A204.1 (cell line): ENCODE results near the gene STK32C.
"Not testable (repeated sequence)": the region's sequence is repeated elsewhere in the genome, so short reads cannot be mapped to it uniquely, and the experiment has no call there.

Experiments
- FAIRE-seq: peaks from 2 replicates; lab custom pipeline; 2012; peaks lifted over from hg19 to GRCh38; lab: Jason Lieb, UNC

STK32C gene

DNA sequence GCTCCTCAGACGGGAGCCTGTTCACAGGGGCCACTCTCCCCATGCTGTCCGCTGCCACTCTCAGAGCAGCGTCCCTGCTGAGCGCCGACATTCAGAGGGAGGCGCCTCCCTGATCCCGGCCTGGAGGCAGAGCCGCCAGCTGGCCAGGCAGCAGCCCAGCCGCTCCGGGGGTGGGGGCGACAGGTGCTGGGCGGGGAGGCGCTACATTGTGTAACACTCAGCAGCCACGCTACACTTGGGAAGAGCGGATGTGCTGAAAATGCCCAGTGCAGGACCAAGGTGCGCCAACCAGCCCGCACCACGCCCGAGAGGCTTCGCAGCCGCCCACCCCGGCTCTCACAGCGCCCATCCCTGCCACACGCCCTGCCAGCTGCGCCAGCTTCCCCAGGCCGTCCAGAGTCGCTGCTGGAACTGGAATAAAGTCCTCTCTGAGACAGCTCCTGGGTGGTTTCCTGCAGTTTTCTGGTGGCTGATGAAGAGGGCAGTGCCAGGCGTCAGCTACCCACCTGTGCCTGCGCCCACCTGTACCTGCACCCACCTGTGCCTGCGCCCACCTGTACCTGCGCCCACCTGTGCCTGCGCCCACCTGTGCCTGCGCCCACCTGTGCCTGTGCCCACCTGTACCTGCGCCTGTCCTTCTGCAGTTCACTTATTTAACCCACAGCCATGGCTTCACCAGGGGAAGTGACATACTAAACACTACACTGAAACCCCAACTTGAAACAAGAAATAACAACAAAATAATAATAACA, 25.7 kb downstream of the STK32C start:
- FAIRE-seq = no peak

DNA sequence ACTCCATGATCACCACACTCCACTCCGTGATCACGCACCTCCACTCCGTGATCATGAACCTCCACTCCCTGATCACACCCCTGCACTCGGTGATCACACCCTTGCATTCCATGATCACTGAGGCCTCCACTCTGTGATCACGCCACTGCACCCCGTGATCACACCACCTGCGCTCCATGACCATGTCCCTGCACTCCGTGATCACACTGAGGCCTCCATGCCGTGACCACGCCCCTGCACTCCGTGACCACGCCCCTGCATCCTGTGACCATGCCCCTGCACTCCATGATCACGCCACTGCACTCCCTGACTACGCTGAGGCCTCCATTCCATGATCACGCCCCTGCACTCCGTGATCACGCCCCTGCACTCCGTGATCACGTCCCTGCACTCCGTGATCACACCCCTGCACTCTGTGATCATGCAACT, 27.1 kb downstream of the STK32C start:
- no peak for FAIRE-seq

DNA sequence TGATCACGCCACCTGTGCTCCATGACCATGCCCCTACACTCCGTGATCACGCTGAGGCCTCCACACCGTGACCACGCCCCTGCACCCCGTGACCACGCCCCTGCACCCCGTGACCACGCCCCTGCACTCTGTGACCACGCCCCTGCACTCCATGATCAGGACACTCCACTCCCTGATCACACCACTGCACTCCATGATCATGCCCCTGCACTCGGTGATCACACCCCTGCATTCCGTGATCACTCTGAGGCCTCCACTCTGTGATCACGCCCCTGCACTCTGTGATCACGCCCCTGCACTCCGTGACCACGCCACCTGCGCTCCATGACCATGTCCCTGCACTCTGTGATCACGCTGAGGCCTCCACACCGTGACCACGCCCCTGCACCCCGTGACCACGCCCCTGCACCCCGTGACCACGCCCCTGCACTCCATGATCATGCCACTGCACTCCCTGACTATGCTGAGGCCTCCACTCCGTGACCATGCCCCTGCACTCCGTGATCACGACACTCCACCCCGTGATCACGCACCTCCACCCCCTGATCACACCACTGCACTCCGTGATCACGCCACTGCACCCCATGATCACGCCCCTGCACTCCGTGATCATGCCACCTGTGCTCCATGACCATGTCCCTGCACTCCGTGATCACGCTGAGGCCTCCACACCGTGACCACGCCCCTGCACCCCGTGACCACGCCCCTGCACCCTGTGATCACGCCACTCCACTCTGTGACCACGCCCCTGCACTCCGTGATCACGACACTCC, 27.7 kb downstream of the STK32C start:
- FAIRE-seq = no peak

DNA sequence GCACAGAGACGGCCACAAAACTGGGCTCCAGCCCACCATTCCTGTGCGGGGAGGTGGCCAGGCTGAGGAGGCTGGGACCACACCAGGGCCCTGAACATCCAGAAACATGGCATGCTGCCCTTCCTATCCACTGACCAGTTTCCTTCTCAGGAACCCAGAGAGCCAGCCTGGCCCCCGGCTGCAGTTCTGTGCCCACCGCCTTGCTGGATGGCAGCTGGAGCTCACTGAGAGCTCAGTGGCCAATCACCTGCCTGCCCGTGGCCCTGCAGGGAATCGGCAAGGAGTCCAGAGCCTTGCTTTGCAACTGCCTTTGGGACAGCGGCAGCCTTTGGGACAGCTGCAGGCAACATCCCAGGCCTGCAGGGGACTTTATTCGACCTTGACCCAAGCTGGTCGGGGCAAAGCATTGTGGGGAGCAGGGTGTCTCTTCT, 30.4 kb downstream of the STK32C start:
- no peak for FAIRE-seq

- FAIRE-seq = no peak
Measured at GRCh38 chr10:132276706-132277105, 31.0 kb downstream of the STK32C start.

DNA sequence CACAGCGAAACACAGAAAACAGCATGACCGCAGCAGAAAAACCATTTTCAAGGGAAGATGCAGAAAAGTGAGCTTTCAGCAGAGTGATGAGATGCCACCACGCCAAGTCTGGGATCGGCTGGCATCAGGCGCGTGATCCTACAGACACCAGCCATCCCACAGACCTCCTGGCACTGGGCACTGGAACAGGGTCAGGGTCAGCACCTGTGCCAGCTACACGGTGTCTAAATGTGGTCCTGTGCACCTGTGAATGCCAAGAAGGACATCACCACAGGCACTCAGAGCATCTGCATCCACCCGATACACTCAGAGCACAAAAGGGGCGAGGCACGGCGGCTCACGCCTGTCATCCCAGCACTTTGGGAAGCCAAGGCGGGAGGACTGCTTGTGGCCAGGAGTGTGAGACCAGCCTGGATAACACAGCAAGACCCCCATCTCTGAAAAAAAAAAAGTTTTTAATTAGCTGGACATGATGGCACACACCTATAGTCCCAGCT, 31.5 kb downstream of the STK32C start:
- FAIRE-seq = no peak

DNA sequence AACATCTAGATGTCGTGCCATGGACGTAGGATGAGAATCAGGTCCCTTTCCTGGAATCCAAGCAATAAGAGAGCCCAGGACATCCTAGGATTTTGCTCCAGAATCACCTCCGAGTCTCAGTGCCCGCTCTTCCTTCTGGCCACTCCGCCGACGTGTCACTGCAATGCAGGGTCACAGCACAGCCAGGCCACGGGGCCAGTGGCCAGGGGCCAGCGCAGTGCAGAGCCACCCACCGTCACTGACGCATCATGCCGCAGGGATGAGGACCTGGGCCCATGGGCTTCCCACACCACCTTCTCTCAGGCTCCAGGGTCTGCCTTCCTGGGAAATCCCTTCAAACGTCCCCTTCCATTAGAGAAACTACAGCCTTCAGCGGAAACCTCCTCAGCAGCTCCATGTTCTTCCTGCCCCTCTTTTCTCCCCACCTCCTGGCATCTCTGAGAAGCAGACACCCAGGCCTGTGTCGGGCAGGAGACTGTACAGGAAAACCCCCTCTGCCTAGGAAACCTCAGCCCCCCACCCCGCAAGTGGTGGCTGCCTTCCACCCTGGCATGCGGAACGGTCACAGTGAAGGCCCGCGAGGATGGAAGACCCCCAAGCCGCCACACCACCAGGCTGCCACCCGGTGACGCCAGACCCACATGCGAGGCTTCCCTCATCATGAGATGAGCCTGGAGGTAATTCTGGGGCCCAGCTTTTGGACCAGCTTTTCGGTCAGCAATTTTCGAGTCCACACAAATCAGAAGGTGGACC, 32.1 kb downstream of the STK32C start:
- no peak for FAIRE-seq

- FAIRE-seq = no peak
Measured at GRCh38 chr10:132274986-132275385, 32.8 kb downstream of the STK32C start.

DNA sequence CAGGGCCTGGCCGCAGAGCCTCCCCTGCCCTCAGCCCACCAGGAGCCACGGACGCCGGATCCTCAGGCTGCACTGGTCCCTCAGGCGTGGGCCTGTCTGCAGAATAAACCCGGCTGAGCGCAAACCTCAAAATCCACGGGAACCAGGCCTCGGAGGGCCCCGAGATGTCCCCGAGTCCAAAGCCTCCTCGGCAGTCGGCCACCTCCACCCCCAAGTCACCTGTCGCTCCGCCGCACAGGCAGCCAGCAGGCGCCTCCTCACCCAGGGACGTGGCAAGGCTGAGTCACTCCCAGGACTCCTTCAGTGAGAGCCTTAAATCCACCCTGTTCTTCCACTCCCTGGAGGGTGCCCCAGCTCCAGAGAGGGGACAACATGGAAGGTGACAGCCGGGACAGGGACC, 33.2 kb downstream of the STK32C start:
- no peak for FAIRE-seq

DNA sequence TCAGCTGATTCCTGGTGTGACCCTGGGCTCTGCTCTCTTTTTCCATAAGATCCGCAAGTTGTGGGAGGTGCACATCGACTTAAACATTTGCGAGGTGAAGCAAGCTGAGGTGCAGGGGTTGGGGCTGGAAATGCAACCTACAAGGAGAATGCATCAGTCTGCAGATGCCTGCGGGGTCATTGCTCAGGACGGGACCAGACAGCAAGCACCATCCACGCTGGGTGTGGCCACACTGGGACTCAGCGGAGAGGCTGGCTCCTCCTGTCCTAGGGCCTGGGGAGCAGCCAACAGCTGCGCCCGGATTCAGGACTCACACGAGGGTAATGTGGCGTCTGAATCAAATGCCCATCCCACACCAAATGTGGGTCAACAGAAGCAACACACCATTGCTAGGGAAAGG, 33.8 kb downstream of the STK32C start:
- no peak for FAIRE-seq

DNA sequence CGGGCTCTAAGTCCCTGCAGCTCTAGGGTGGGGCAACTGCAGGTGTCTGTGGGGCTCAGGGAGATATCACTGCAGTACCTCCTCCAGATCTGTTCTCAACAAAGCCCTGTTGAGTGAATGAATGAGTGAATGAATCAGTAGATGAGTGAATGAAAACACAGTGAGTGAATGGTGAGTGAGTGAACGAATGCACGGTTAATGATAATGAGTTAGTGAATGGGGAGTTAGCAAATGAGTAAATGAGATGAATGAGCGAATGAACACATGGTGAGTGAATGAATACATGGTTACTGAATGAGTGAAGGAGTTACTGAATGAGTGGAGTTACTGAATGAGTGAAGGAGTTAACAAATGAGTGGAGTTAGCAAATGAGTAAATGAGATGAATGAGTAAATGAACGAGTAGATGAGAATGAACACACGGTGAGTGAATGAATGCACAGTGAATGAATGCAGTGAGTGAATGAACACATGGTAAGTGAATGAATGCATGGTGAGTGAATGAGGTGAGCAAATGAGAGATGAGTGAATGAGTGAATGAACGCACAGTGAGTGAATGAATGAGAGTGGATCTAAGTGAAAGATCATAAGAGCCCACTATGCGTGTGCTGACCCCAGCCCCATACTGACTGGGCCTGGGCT, 34.3 kb downstream of the STK32C start:
- FAIRE-seq = no peak

DNA sequence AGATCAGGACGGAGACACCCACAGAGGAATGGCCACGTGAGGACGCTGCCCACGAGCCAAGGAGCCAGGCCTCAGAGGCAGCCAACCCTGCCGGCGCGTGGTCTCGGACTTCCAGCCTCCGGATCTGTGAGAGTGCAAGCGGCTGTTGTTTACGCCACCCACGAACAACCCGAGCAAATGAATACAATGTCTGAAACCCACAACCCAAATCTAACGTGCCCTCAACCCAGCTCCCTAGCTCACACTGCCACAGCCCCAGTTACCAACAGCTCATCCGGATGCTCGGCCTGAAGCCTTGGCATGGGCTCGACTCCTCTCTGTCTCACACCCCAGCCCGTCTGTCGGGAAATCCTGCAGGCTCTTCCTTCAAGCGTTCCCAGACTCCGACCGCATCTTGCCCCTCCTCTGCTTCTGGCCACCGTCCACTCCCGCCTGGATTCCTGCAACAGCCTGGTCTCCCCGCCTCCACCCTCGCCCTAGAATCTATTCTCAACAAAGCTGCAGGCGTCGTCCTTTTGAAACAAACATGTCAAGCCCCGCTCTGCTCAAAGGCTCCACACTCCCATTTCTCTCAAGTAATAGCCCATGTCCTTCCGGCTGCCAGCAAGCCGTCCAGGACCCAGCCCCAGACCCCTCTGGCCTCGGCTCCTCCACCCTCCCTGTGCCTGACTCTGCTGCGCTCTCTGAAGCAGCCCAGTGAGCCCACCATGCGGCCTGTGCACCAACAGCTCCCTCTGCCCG, 35.3 kb downstream of the STK32C start:
- FAIRE-seq = no peak

DNA sequence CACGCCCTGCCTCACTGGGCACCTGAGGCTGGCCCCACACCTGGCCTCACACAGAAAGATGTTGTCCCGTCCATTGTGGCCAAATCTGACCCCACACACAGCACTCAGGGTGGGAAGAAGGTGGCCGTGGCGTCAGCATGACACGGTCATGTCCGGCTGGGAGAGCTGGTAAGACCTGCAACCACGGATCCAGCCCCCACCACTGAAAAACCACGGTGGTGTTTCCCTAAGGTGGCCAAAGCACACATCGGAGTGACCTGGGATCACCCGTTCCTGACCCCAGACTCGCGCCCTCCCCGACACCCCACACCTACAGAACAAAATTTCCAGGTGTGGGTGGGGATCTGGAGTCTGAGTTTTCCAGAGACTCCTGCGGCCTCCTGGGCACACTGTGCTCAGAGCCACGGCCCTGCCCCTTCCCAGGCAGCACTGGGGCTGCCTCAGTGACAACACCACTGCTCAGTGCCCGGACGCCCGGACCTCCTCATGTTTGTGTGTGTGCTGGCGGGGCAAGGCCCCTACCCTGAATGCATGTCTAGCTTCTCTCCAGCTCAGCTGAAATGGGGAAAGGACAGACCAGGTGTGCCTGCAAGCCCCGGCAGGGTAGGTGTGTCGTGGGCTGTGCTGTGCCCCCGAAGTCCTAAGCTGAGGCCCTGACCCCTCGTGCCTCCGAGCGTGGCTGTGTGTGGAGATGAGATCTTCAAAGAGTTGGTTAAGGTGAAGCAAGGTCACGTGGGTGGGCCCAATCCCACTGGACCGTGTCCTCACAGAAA, 36.1 kb downstream of the STK32C start:
- FAIRE-seq = no peak

- FAIRE-seq = no peak
Measured at GRCh38 chr10:132270721-132271457, 36.9 kb downstream of the STK32C start.

- FAIRE-seq = no peak
Measured at GRCh38 chr10:132270256-132270655, 37.5 kb downstream of the STK32C start.

- no peak for FAIRE-seq
Measured at GRCh38 chr10:132269266-132270230, 38.2 kb downstream of the STK32C start.

DNA sequence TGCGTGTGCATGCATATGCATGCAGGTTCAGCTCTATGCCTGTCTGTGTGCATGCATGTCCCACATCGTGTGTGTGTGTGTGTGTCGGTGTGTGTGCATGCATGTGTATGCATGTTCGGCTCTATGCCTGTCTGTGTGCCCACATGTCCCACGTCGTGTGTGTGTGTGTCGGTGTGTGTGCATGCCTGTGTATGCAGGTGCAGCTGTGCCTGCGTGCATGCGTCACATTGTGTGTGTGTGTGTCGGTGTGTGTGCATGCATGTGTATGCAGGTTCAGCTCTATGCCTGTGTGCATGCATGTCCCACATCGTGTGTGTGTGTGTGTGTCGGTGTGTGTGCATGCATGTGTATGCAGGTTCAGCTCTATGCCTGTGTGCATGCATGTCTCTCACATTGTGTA, 39.8 kb downstream of the STK32C start:
- FAIRE-seq = not testable (repeated sequence)

GRCh38 chr10:132266594-132267161, 41.1 kb downstream of the STK32C start:
- no peak for FAIRE-seq
